ENCODE results near the gene TREML4.
A peak's percentile ranks its signal among the peaks of the same experiment; 100 is the strongest.

The TREML4 gene

GRCh38 chr6:41228096-41228495, at the start of gene TREML4:
Gene TREML4 (plus strand): TSS chr6:41228349. CDS start chr6:41228428, 79 bp downstream.
- H3K9ac ChIP-seq (ENCODE audit: insufficient read length, low read depth): no peak within 1 kb of the TSS
- no peaks in the 10 kb centered on the region for H3K36me3 ChIP-seq (ENCODE audit: insufficient read depth, insufficient read length, low read length)
- no peaks in the 10 kb centered on the region for H3K27me3 ChIP-seq (ENCODE audit: insufficient read depth, insufficient read length)
- TF ChIP-seq ZNF274 (IDR thresholded peaks at IDR 0.05; ENCODE audit: low read depth, low read length) (no peak), SUZ12 (IDR thresholded peaks at IDR 0.05; ENCODE audit: extremely low read depth, insufficient read depth, insufficient read length) (no peak), YY1 (IDR thresholded peaks at IDR 0.05; ENCODE audit: insufficient read depth, insufficient read length) (no peak)
- H3K4me1 ChIP-seq (ENCODE audit: insufficient read depth, insufficient read length): no peaks in the 10 kb centered on the region
- DNase-seq (ENCODE audit: low read depth, low spot score): no peak
- no peaks in the 10 kb centered on the region for H3K9me3 ChIP-seq (ENCODE audit: insufficient read depth, low read length)
- no peak within 1 kb of the TSS for H3K4me3 ChIP-seq (ENCODE audit: insufficient read length, low read depth)

- Histone ChIP-seq H3K9me3 (ENCODE audit: insufficient read depth, low read length) (no peaks in the 10 kb centered on the region), H3K9ac (ENCODE audit: insufficient read length, low read depth) (no peak overlapping the region)
- DNase-seq (ENCODE audit: low read depth, low spot score): no peak
Measured at GRCh38 chr6:41179163-41179562, 49.0 kb upstream of the TREML4 start.

GRCh38 chr6:41181566-41181965, 46.6 kb upstream of the TREML4 start:
- no peaks in the 10 kb centered on the region for H3K4me1 ChIP-seq (ENCODE audit: insufficient read depth, insufficient read length)
- TF ChIP-seq YY1 (IDR thresholded peaks at IDR 0.05; ENCODE audit: insufficient read depth, insufficient read length): no peak
- no peak for TF ChIP-seq ZNF274 (IDR thresholded peaks at IDR 0.05; ENCODE audit: low read depth, low read length)
- no peak for TF ChIP-seq SUZ12 (IDR thresholded peaks at IDR 0.05; ENCODE audit: extremely low read depth, insufficient read depth, insufficient read length)
- DNase-seq (ENCODE audit: low read depth, low spot score): no peak
- H3K9me3 ChIP-seq (ENCODE audit: insufficient read depth, low read length): no peaks in the 10 kb centered on the region
- H3K36me3 ChIP-seq (ENCODE audit: insufficient read depth, insufficient read length, low read length): no peaks in the 10 kb centered on the region
- no peak overlapping the region for H3K4me3 ChIP-seq (ENCODE audit: insufficient read length, low read depth)
- H3K9ac ChIP-seq (ENCODE audit: insufficient read length, low read depth): no peak overlapping the region
- peaks cover 2% of the 10 kb centered on the region for H3K27me3 ChIP-seq (ENCODE audit: insufficient read depth, insufficient read length)

More at GRCh38 chr6:41179163-41179562, 49.0 kb upstream of the TREML4 start:
- Histone ChIP-seq H3K4me3 (ENCODE audit: insufficient read length, low read depth) (no peak overlapping the region), H3K27me3 (ENCODE audit: insufficient read depth, insufficient read length) (no peaks in the 10 kb centered on the region), H3K4me1 (ENCODE audit: insufficient read depth, insufficient read length) (no peaks in the 10 kb centered on the region), H3K36me3 (ENCODE audit: insufficient read depth, insufficient read length, low read length) (no peaks in the 10 kb centered on the region)
- TF ChIP-seq YY1 (IDR thresholded peaks at IDR 0.05; ENCODE audit: insufficient read depth, insufficient read length) (no peak), SUZ12 (IDR thresholded peaks at IDR 0.05; ENCODE audit: extremely low read depth, insufficient read depth, insufficient read length) (no peak), ZNF274 (IDR thresholded peaks at IDR 0.05; ENCODE audit: low read depth, low read length) (no peak)

- peak; percentile 40 for DNase-seq (ENCODE audit: low read depth, low spot score)
- TF ChIP-seq SUZ12 (IDR thresholded peaks at IDR 0.05; ENCODE audit: extremely low read depth, insufficient read depth, insufficient read length): no peak
- TF ChIP-seq YY1 (IDR thresholded peaks at IDR 0.05; ENCODE audit: insufficient read depth, insufficient read length): no peak
- TF ChIP-seq ZNF274 (IDR thresholded peaks at IDR 0.05; ENCODE audit: low read depth, low read length): no peak
- Histone ChIP-seq H3K36me3 (ENCODE audit: insufficient read depth, insufficient read length, low read length) (no peaks in the 10 kb centered on the region), H3K4me1 (ENCODE audit: insufficient read depth, insufficient read length) (no peaks in the 10 kb centered on the region), H3K9me3 (ENCODE audit: insufficient read depth, low read length) (no peaks in the 10 kb centered on the region), H3K4me3 (ENCODE audit: insufficient read length, low read depth) (no peak overlapping the region), H3K27me3 (ENCODE audit: insufficient read depth, insufficient read length) (peaks cover 2% of the 10 kb centered on the region), H3K9ac (ENCODE audit: insufficient read length, low read depth) (no peak overlapping the region)
Measured at GRCh38 chr6:41182069-41183034, 45.8 kb upstream of the TREML4 start.

GRCh38 chr6:41184761-41185160, 43.4 kb upstream of the TREML4 start:
- DNase-seq (ENCODE audit: low read depth, low spot score): no peak
- no peak overlapping the region for H3K9ac ChIP-seq (ENCODE audit: insufficient read length, low read depth)
- peaks cover 2% of the 10 kb centered on the region for H3K27me3 ChIP-seq (ENCODE audit: insufficient read depth, insufficient read length)
- no peaks in the 10 kb centered on the region for H3K4me1 ChIP-seq (ENCODE audit: insufficient read depth, insufficient read length)
- H3K4me3 ChIP-seq (ENCODE audit: insufficient read length, low read depth): no peak overlapping the region
- H3K36me3 ChIP-seq (ENCODE audit: insufficient read depth, insufficient read length, low read length): no peaks in the 10 kb centered on the region
- no peak for TF ChIP-seq ZNF274 (IDR thresholded peaks at IDR 0.05; ENCODE audit: low read depth, low read length)
- TF ChIP-seq SUZ12 (IDR thresholded peaks at IDR 0.05; ENCODE audit: extremely low read depth, insufficient read depth, insufficient read length): no peak
- H3K9me3 ChIP-seq (ENCODE audit: insufficient read depth, low read length): peaks cover 7% of the 10 kb centered on the region; the same call in 1 of the 2 replicates

GRCh38 chr6:41186031-41186562, 42.1 kb upstream of the TREML4 start:
- Histone ChIP-seq H3K36me3 (ENCODE audit: insufficient read depth, insufficient read length, low read length) (no peaks in the 10 kb centered on the region), H3K4me1 (ENCODE audit: insufficient read depth, insufficient read length) (no peaks in the 10 kb centered on the region), H3K9ac (ENCODE audit: insufficient read length, low read depth) (no peak overlapping the region), H3K9me3 (ENCODE audit: insufficient read depth, low read length) (peaks cover 16% of the 10 kb centered on the region; the same call in 1 of the 2 replicates), H3K27me3 (ENCODE audit: insufficient read depth, insufficient read length) (peaks cover 2% of the 10 kb centered on the region), H3K4me3 (ENCODE audit: insufficient read length, low read depth) (no peak overlapping the region)
- DNase-seq (ENCODE audit: low read depth, low spot score): no peak
- TF ChIP-seq SUZ12 (IDR thresholded peaks at IDR 0.05; ENCODE audit: extremely low read depth, insufficient read depth, insufficient read length): no peak
- TF ChIP-seq YY1 (IDR thresholded peaks at IDR 0.05; ENCODE audit: insufficient read depth, insufficient read length): no peak
- no peak for TF ChIP-seq ZNF274 (IDR thresholded peaks at IDR 0.05; ENCODE audit: low read depth, low read length)
